Neuronal stem cell (in vitro differentiated cells): ENCODE results near the gene CHRNB4.
A peak's percentile ranks its signal among the peaks of the same experiment; 100 is the strongest.

Experiments used
- DNase-seq: peaks from one replicate; pipeline ENCODE4 v3.0.0-alpha.2; 2013; ENCODE audit warnings: low spot score
- H2AFZ ChIP-seq: one replicate; pipeline ENCODE4 v1.6.1; 2013; ENCODE audit warnings: mild to moderate bottlenecking, low read length, inconsistent platforms
- H2AK5ac ChIP-seq: 2 replicates; pipeline ENCODE4 v1.6.1; 2013; ENCODE audit warnings: low read depth, mild to moderate bottlenecking, inconsistent platforms, low read length, moderate library complexity, mixed read lengths
- H2BK120ac ChIP-seq: 2 replicates; pipeline ENCODE4 v1.6.1; 2013; ENCODE audit warnings: low read depth, mild to moderate bottlenecking, inconsistent platforms, low read length, moderate library complexity, mixed read lengths
- H2BK12ac ChIP-seq: one replicate; pipeline ENCODE4 v1.6.1; 2013; ENCODE audit warnings: low read length, inconsistent platforms
- H2BK15ac ChIP-seq: 2 replicates; pipeline ENCODE4 v1.6.1; 2013; ENCODE audit warnings: mild to moderate bottlenecking, low read length, inconsistent platforms, mixed read lengths
- H2BK5ac ChIP-seq: one replicate; pipeline ENCODE4 v1.6.1; 2013; ENCODE audit warnings: inconsistent platforms, mild to moderate bottlenecking, low read length, moderate library complexity
- H3K14ac ChIP-seq: one replicate; pipeline ENCODE4 v1.6.1; 2013; ENCODE audit warnings: low read length, inconsistent platforms
- H3K18ac ChIP-seq: 2 replicates; pipeline ENCODE4 v1.6.1; 2013; ENCODE audit warnings: low read length, inconsistent platforms
- H3K23ac ChIP-seq: 2 replicates; pipeline ENCODE4 v1.6.1; 2013; ENCODE audit warnings: low read depth, mild to moderate bottlenecking, mixed read lengths, low read length, inconsistent platforms; ENCODE audit not compliant: poor library complexity
- H3K27ac ChIP-seq: replicated peaks from 3 replicates; pipeline ENCODE4 v1.5.1; 2013; ENCODE audit warnings: low read length, inconsistent platforms
- H3K27me3 ChIP-seq, 3 experiments: 2 replicates each; pipeline ENCODE4 v1.6.1; 2013; ENCODE audit warnings: low read length in 3 of 3, mild to moderate bottlenecking in 2 of 3, inconsistent platforms in 1 of 3, low read depth in 1 of 3, mixed read lengths in 1 of 3, moderate library complexity in 1 of 3; ENCODE audit not compliant: control insufficient read depth in 3 of 3, insufficient read depth in 3 of 3
- H3K36me3 ChIP-seq, 2 donors: replicated peaks in 1 of 2; 2 replicates each; pipeline ENCODE4 v1.6.1; 2013; ENCODE audit warnings: low read length in 2 of 2; ENCODE audit not compliant: control insufficient read depth in 2 of 2, insufficient read depth in 2 of 2
- H3K4ac ChIP-seq: 2 replicates; pipeline ENCODE4 v1.6.1; 2013; ENCODE audit warnings: inconsistent platforms, mild to moderate bottlenecking, low read length, moderate library complexity
- H3K4me1 ChIP-seq, 2 donors: 1 replicate in 1 of 2; 2 replicates in 1 of 2; pipeline ENCODE4 v1.6.1; 2013; ENCODE audit warnings: low read length in 2 of 2, low read depth in 1 of 2; ENCODE audit not compliant: control insufficient read depth in 2 of 2, insufficient read depth in 1 of 2
- H3K4me2 ChIP-seq: one replicate; pipeline ENCODE4 v1.6.1; 2013; ENCODE audit warnings: mild to moderate bottlenecking, low read length, inconsistent platforms; ENCODE audit not compliant: insufficient read depth, poor library complexity, severe bottlenecking
- H3K4me3 ChIP-seq, 2 donors: 2 replicates each; pipeline ENCODE4 v1.5.1; 2013; ENCODE audit warnings: low read length in 2 of 2, mild to moderate bottlenecking in 2 of 2, inconsistent platforms in 1 of 2, moderate library complexity in 1 of 2
- H3K79me1 ChIP-seq: one replicate; pipeline ENCODE4 v1.6.1; 2013; ENCODE audit warnings: low read depth, mild to moderate bottlenecking, inconsistent platforms, low read length, moderate library complexity
- H3K9ac ChIP-seq: one replicate; pipeline ENCODE4 v1.6.1; 2013; ENCODE audit warnings: mild to moderate bottlenecking, low read depth, low read length, inconsistent platforms; ENCODE audit not compliant: poor library complexity
- H3K9me3 ChIP-seq, 2 donors: replicated peaks in 1 of 2; 2 replicates each; pipeline versions ENCODE3 to v1.6.1; 2013; ENCODE audit warnings: low read length in 2 of 2, mild to moderate bottlenecking in 2 of 2, inconsistent platforms in 1 of 2, low read depth in 1 of 2, mixed read lengths in 1 of 2, moderate library complexity in 1 of 2; ENCODE audit not compliant: control insufficient read depth in 2 of 2, insufficient read depth in 1 of 2
- H4K8ac ChIP-seq: one replicate; pipeline ENCODE4 v1.6.1; 2013; ENCODE audit warnings: low read depth, mild to moderate bottlenecking, inconsistent platforms, low read length, moderate library complexity
- H4K91ac ChIP-seq: one replicate; pipeline ENCODE4 v1.6.1; 2013; ENCODE audit warnings: low read length, low read depth, mild to moderate bottlenecking, inconsistent platforms; ENCODE audit not compliant: poor library complexity
- whole genome bisulfite sequencing, 2 donors: extraction: QIAGEN DNeasy Blood & Tissue Kit; methylation state at CpG; one replicate each; pipeline ENCODE4 v1.1.7; 2013; ENCODE audit warnings: missing lambda C conversion rate in 2 of 2, mixed read lengths in 1 of 2; ENCODE audit not compliant: insufficient read length in 2 of 2, insufficient replicate concordance in 1 of 2; ENCODE audit errors: extremely low coverage in 2 of 2; 5-methylcytosine and 5-hydroxymethylcytosine counted together

CHRNB4 gene

GRCh38 chr15:78628227-78628626, 12.8 kb downstream of the CHRNB4 start:
- Histone ChIP-seq H3K18ac (no peak overlapping the region), H3K36me3 (no peaks in the 10 kb centered on the region), H2AK5ac (no peak overlapping the region), H4K91ac (no peak overlapping the region), H2BK12ac (no peak overlapping the region), H3K4me2 (no peak overlapping the region), H2BK15ac (no peak overlapping the region), H3K27ac (no peak overlapping the region), H4K8ac (no peak overlapping the region), H3K4me1 (no peaks in the 10 kb centered on the region), H2BK120ac (no peak overlapping the region), H3K9ac (no peak overlapping the region), H3K4me3 (no peak overlapping the region), H3K14ac (no peak overlapping the region), H3K23ac (no peak overlapping the region), H3K9me3 (peaks cover 0 to 2% of the 10 kb centered on the region in 2 donors), H3K4ac (no peak overlapping the region), H3K27me3 (peaks cover 0 to 66% (median 6%) of the 10 kb centered on the region in 3 experiments), H2AFZ (no peak overlapping the region), H3K79me1 (no peaks in the 10 kb centered on the region), H2BK5ac (no peak overlapping the region)
- DNase-seq, result no peak
- WGBS, 2 donors, result no CpG with 5 or more reads among the region's 6 CpGs

GRCh38 chr15:78627348-78627747, 13.7 kb downstream of the CHRNB4 start:
- Histone ChIP-seq H3K4ac (no peak overlapping the region), H2BK120ac (no peak overlapping the region), H4K8ac (no peak overlapping the region), H3K18ac (no peak overlapping the region), H3K9ac (no peak overlapping the region), H3K4me2 (no peak overlapping the region), H3K23ac (no peak overlapping the region), H3K36me3 (no peaks in the 10 kb centered on the region), H2BK5ac (no peak overlapping the region), H3K4me1 (no peaks in the 10 kb centered on the region), H4K91ac (no peak overlapping the region), H3K14ac (no peak overlapping the region), H2BK15ac (no peak overlapping the region), H2BK12ac (no peak overlapping the region), H3K27me3 (peaks cover 0 to 74% (median 7%) of the 10 kb centered on the region in 3 experiments), H2AFZ (no peak overlapping the region), H2AK5ac (no peak overlapping the region), H3K79me1 (no peaks in the 10 kb centered on the region), H3K4me3 (no peak overlapping the region), H3K27ac (no peak overlapping the region), H3K9me3 (peaks cover 0 to 2% of the 10 kb centered on the region in 2 donors)
- DNase-seq, result no peak
- WGBS, 2 donors, result no CpG with 5 or more reads among the region's 8 CpGs

GRCh38 chr15:78626381-78626995, 14.5 kb downstream of the CHRNB4 start:
- Histone ChIP-seq H3K18ac (no peak overlapping the region), H3K14ac (no peak overlapping the region), H3K4ac (no peak overlapping the region), H3K9me3 (peaks cover 0 to 2% of the 10 kb centered on the region in 2 donors), H2BK15ac (no peak overlapping the region), H2AK5ac (no peak overlapping the region), H3K4me1 (no peaks in the 10 kb centered on the region), H2AFZ (no peak overlapping the region), H3K27ac (no peak overlapping the region), H3K27me3 (peaks cover 2 to 82% (median 15%) of the 10 kb centered on the region in 3 experiments), H3K9ac (no peak overlapping the region), H3K23ac (no peak overlapping the region), H2BK5ac (no peak overlapping the region), H2BK12ac (no peak overlapping the region), H4K8ac (no peak overlapping the region), H2BK120ac (no peak overlapping the region), H3K4me2 (no peak overlapping the region), H3K79me1 (no peaks in the 10 kb centered on the region), H4K91ac (no peak overlapping the region), H3K4me3 (peak overlapping the region in 1 of 2 donors; percentile 1), H3K36me3 (no peaks in the 10 kb centered on the region)
- DNase-seq, result no peak
- WGBS, 2 donors, result no CpG with 5 or more reads among the region's 6 CpGs

- H3K9me3 ChIP-seq, result peaks cover 0 to 2% of the 10 kb centered on the region in 2 donors
- H3K9ac ChIP-seq, result no peak overlapping the region
- no peak overlapping the region for H2BK120ac ChIP-seq
- H3K4me1 ChIP-seq, result no peaks in the 10 kb centered on the region
- H3K27me3 ChIP-seq, result peaks cover 2 to 83% (median 21%) of the 10 kb centered on the region in 3 experiments
- H3K18ac ChIP-seq, result peak overlapping the region; percentile 23
- no peak overlapping the region for H3K14ac ChIP-seq
- H3K23ac ChIP-seq, result no peak overlapping the region
- H3K4me3 ChIP-seq, result no peak overlapping the region
- H2AFZ ChIP-seq, result no peak overlapping the region
- H3K79me1 ChIP-seq, result no peaks in the 10 kb centered on the region
- H2AK5ac ChIP-seq, result no peak overlapping the region
- no peak overlapping the region for H4K91ac ChIP-seq
- no peak for DNase-seq
- no peak overlapping the region for H2BK15ac ChIP-seq
- no peak overlapping the region for H3K27ac ChIP-seq
- no CpG with 5 or more reads among the region's 12 CpGs for WGBS, 2 donors
- no peaks in the 10 kb centered on the region for H3K36me3 ChIP-seq
- no peak overlapping the region for H4K8ac ChIP-seq
- H3K4me2 ChIP-seq, result no peak overlapping the region
- no peak overlapping the region for H3K4ac ChIP-seq
- H2BK12ac ChIP-seq, result no peak overlapping the region
- no peak overlapping the region for H2BK5ac ChIP-seq
Measured at GRCh38 chr15:78625606-78626280, 15.3 kb downstream of the CHRNB4 start.
